Mesendoderm (in vitro differentiated cells): Measurements from ENCODE around the gene AFAP1L2.
"Not testable (repeated sequence)": the region's sequence is repeated elsewhere in the genome, so short reads cannot be mapped to it uniquely, and the experiment has no call there.

Experiments used
- DNase-seq: peaks from one replicate; pipeline ENCODE4 v3.0.0; 2013
- H2AK5ac ChIP-seq: 2 replicates; pipeline ENCODE4 v1.6.1; 2013; ENCODE audit warnings: low read length, inconsistent platforms
- H2BK120ac ChIP-seq: 2 replicates; pipeline ENCODE4 v1.6.1; 2013; ENCODE audit warnings: low read depth, mild to moderate bottlenecking, low read length, moderate library complexity, mixed read lengths
- H2BK15ac ChIP-seq: replicated peaks from 2 replicates; pipeline ENCODE4 v1.6.1; 2013; ENCODE audit warnings: low read depth, mild to moderate bottlenecking, moderate library complexity
- H2BK5ac ChIP-seq: 2 replicates; pipeline ENCODE4 v1.6.1; 2013; ENCODE audit warnings: low read length, inconsistent platforms
- H3K18ac ChIP-seq: 2 replicates; pipeline ENCODE4 v1.6.1; 2013; ENCODE audit warnings: mild to moderate bottlenecking, low read length, mixed read lengths
- H3K23ac ChIP-seq: one replicate; pipeline ENCODE4 v1.6.1; 2013; ENCODE audit warnings: low read length
- H3K27ac ChIP-seq: 2 replicates; pipeline ENCODE4 v1.5.1; 2013; ENCODE audit warnings: low read depth, mild to moderate bottlenecking, inconsistent platforms, low read length, moderate library complexity
- H3K27me3 ChIP-seq: 2 replicates; pipeline ENCODE4 v1.6.1; 2013; ENCODE audit warnings: low read length, control low read depth, mild to moderate bottlenecking, inconsistent platforms; ENCODE audit not compliant: insufficient read depth, poor library complexity
- H3K36me3 ChIP-seq: 2 replicates; pipeline ENCODE4 v1.6.1; 2013; ENCODE audit warnings: low read length, inconsistent platforms; ENCODE audit not compliant: control insufficient read depth, insufficient read depth
- H3K4ac ChIP-seq: one replicate; pipeline ENCODE4 v1.6.1; 2013; ENCODE audit warnings: low read depth, mild to moderate bottlenecking, low read length, moderate library complexity
- H3K4me1 ChIP-seq: 2 replicates; pipeline ENCODE4 v1.6.1; 2013; ENCODE audit warnings: low read depth, low read length, inconsistent platforms; ENCODE audit not compliant: control insufficient read depth
- H3K4me2 ChIP-seq: 2 replicates; pipeline ENCODE4 v1.6.1; 2013; ENCODE audit warnings: low read length
- H3K4me3 ChIP-seq: 2 replicates; pipeline ENCODE4 v1.5.1; 2013; ENCODE audit warnings: mild to moderate bottlenecking, low read length
- H3K56ac ChIP-seq: one replicate; pipeline ENCODE4 v1.6.1; 2013; ENCODE audit warnings: low read length
- H3K79me1 ChIP-seq: 2 replicates; pipeline ENCODE4 v1.6.1; 2013; ENCODE audit warnings: low read length, inconsistent platforms
- H3K79me2 ChIP-seq: 2 replicates; pipeline ENCODE4 v1.6.1; 2013; ENCODE audit warnings: mild to moderate bottlenecking, low read length; ENCODE audit not compliant: control insufficient read depth, insufficient read depth
- H3K9ac ChIP-seq: 2 replicates; pipeline ENCODE4 v1.6.1; 2013; ENCODE audit warnings: low read length, inconsistent platforms
- H4K5ac ChIP-seq: one replicate; pipeline ENCODE4 v1.6.1; 2013; ENCODE audit warnings: low read length
- H4K8ac ChIP-seq: one replicate; pipeline ENCODE4 v1.6.1; 2013; ENCODE audit warnings: low read depth, mild to moderate bottlenecking, control low read depth, low read length, moderate library complexity
- WGBS: extraction: QIAGEN DNeasy Blood & Tissue Kit; methylation state at CpG from one replicate; pipeline ENCODE4 v1.1.7; 2013; ENCODE audit warnings: low lambda C conversion rate, missing lambda C conversion rate; ENCODE audit not compliant: insufficient coverage; ENCODE audit errors: extremely low coverage; 5-methylcytosine and 5-hydroxymethylcytosine counted together

Gene AFAP1L2

GRCh38 chr10:114349522-114350215 is 54.6 kb downstream of the AFAP1L2 start:
- Histone ChIP-seq H2BK120ac (no peak overlapping the region), H3K79me1 (no peaks in the 10 kb centered on the region), H2BK15ac (no peak overlapping the region), H3K27me3 (no peaks in the 10 kb centered on the region), H3K27ac (no peak overlapping the region), H3K36me3 (no peaks in the 10 kb centered on the region), H3K56ac (no peak overlapping the region), H3K4me1 (peaks cover 4% of the 10 kb centered on the region), H2AK5ac (no peak overlapping the region), H3K4ac (no peak overlapping the region), H2BK5ac (no peak overlapping the region), H3K18ac (no peak overlapping the region), H3K79me2 (no peaks in the 10 kb centered on the region), H3K9ac (no peak overlapping the region), H3K4me3 (no peak overlapping the region), H3K4me2 (no peak overlapping the region), H3K23ac (no peak overlapping the region), H4K8ac (no peak overlapping the region), H4K5ac (no peak overlapping the region)
- no CpG with 5 or more reads among the region's 6 CpGs for WGBS
- no peak for DNase-seq

GRCh38 chr10:114349071-114349470 is 55.2 kb downstream of the AFAP1L2 start:
- not testable (repeated sequence) for H3K4me2 ChIP-seq, H3K27me3 ChIP-seq, DNase-seq, H2BK5ac ChIP-seq, H2BK120ac ChIP-seq, H2AK5ac ChIP-seq, H4K8ac ChIP-seq, H2BK15ac ChIP-seq, H3K27ac ChIP-seq, H3K36me3 ChIP-seq, H3K4ac ChIP-seq, H3K23ac ChIP-seq, H3K9ac ChIP-seq, H3K4me3 ChIP-seq, H3K18ac ChIP-seq, H4K5ac ChIP-seq, H3K56ac ChIP-seq, H3K4me1 ChIP-seq, H3K79me2 ChIP-seq, H3K79me1 ChIP-seq
- no CpG with 5 or more reads among the region's 7 CpGs for WGBS

- no CpG with 5 or more reads among the region's 2 CpGs for WGBS
- DNase-seq = no peak
- no peak overlapping the region for H2BK5ac ChIP-seq
Observed at GRCh38 chr10:114347791-114348190, 56.5 kb downstream of the AFAP1L2 start.

GRCh38 chr10:114347241-114347640 is 57.1 kb downstream of the AFAP1L2 start:
- Histone ChIP-seq H3K79me1 (no peaks in the 10 kb centered on the region), H4K8ac (no peak overlapping the region), H3K27me3 (no peaks in the 10 kb centered on the region), H3K36me3 (no peaks in the 10 kb centered on the region), H2BK5ac (no peak overlapping the region), H2BK15ac (no peak overlapping the region), H4K5ac (no peak overlapping the region), H3K4me3 (no peak overlapping the region), H3K9ac (no peak overlapping the region), H3K23ac (no peak overlapping the region), H3K27ac (no peak overlapping the region), H3K79me2 (no peaks in the 10 kb centered on the region), H3K56ac (no peak overlapping the region), H3K4me1 (peaks cover 4% of the 10 kb centered on the region), H3K18ac (no peak overlapping the region), H3K4ac (no peak overlapping the region), H2AK5ac (no peak overlapping the region), H3K4me2 (no peak overlapping the region), H2BK120ac (no peak overlapping the region)
- DNase-seq = no peak
- WGBS = no CpG with 5 or more reads among the region's 3 CpGs

More at GRCh38 chr10:114347791-114348190, 56.5 kb downstream of the AFAP1L2 start:
- Histone ChIP-seq H3K9ac (no peak overlapping the region), H4K5ac (no peak overlapping the region), H3K79me1 (no peaks in the 10 kb centered on the region), H3K4me3 (no peak overlapping the region), H2BK15ac (no peak overlapping the region), H3K56ac (no peak overlapping the region), H3K27me3 (no peaks in the 10 kb centered on the region), H4K8ac (no peak overlapping the region), H2BK120ac (no peak overlapping the region), H3K4me2 (no peak overlapping the region), H3K4me1 (peaks cover 4% of the 10 kb centered on the region), H3K4ac (no peak overlapping the region), H3K36me3 (no peaks in the 10 kb centered on the region), H3K18ac (no peak overlapping the region), H3K27ac (no peak overlapping the region), H3K23ac (no peak overlapping the region), H2AK5ac (no peak overlapping the region), H3K79me2 (no peaks in the 10 kb centered on the region)

GRCh38 chr10:114346176-114347031 is 57.9 kb downstream of the AFAP1L2 start:
- H3K27me3 ChIP-seq = no peaks in the 10 kb centered on the region
- no peak overlapping the region for H3K4me3 ChIP-seq
- H3K23ac ChIP-seq = peak overlapping the region; percentile 73
- H3K4me1 ChIP-seq = peaks cover 4% of the 10 kb centered on the region
- H2BK15ac ChIP-seq = no peak overlapping the region
- H2BK5ac ChIP-seq = no peak overlapping the region
- H3K4ac ChIP-seq = no peak overlapping the region
- no peak overlapping the region for H2BK120ac ChIP-seq
- no CpG with 5 or more reads among the region's 19 CpGs for WGBS
- H3K4me2 ChIP-seq = no peak overlapping the region
- no peaks in the 10 kb centered on the region for H3K36me3 ChIP-seq
- H3K79me1 ChIP-seq = no peaks in the 10 kb centered on the region
- H2AK5ac ChIP-seq = no peak overlapping the region
- no peak overlapping the region for H3K9ac ChIP-seq
- no peaks in the 10 kb centered on the region for H3K79me2 ChIP-seq
- no peak overlapping the region for H3K18ac ChIP-seq
- no peak for DNase-seq
- H3K56ac ChIP-seq = no peak overlapping the region
- H3K27ac ChIP-seq = no peak overlapping the region
- no peak overlapping the region for H4K5ac ChIP-seq
- H4K8ac ChIP-seq = no peak overlapping the region
